HG03432 (cell line): ENCODE measurements around the gene PSMB5.
A peak's percentile ranks its signal among the peaks of the same experiment; 100 is the strongest.

Experiments
- ATAC-seq: cut with Tn5 transposase; IDR thresholded peaks from one replicate; pipeline ENCODE4 v1.9.1; 2021; ENCODE audit warnings: mild to moderate bottlenecking, moderate library complexity; ENCODE audit not compliant: unreplicated experiment

PSMB5 gene

GRCh38 chr14:22996768-22997654 lies 37.7 kb downstream of the PSMB5 start:
- ATAC-seq, result no peak

DNA sequence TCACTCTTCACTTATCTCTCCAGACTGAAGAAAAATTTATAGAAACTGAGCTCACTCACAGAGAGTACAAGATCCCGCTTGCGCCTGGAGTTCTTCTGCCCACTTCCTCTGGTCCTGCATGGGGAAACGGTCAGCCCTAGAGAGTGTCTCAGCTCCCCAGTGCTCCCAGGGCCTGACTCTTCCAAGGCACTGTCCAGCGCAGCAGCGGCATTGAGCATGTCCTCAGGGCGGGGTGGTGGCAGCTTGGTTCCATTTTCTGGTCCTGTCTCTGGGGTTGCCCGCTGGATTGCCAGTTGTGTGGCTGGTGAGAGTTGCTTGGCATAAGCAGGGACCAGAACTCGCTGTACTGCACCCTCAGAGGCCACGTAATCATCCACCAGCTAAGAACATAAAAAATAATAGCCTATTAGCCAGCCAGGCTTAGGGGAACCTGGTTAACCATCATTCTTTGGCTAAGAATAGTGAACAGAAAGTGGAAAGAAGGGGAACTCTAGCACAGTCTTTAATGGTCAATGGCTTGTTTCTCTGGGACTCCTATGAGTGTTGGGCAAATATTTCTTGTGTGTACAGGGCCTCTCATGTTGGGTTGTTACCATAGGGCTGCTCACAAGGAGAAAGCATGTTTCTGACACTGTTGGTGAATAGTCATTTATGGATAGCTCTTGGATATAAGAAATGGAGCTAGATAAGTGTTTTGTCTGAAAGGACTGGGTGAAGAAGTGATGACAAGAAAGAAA lies 38.6 kb downstream of the PSMB5 start:
- ATAC-seq, result no peak

GRCh38 chr14:22994762-22995275 lies 39.9 kb downstream of the PSMB5 start:
- peak; percentile 53 for ATAC-seq

- no peak for ATAC-seq
These were observed 41.2 kb downstream of the PSMB5 start for GRCh38 chr14:22993517-22993916.

- no peak for ATAC-seq
These were observed 42.8 kb downstream of the PSMB5 start for GRCh38 chr14:22991852-22992251.

- no peak for ATAC-seq
These were observed 47.4 kb downstream of the PSMB5 start for GRCh38 chr14:22987291-22987690.

GRCh38 chr14:22986508-22987054 lies 48.1 kb downstream of the PSMB5 start:
- no peak for ATAC-seq

DNA sequence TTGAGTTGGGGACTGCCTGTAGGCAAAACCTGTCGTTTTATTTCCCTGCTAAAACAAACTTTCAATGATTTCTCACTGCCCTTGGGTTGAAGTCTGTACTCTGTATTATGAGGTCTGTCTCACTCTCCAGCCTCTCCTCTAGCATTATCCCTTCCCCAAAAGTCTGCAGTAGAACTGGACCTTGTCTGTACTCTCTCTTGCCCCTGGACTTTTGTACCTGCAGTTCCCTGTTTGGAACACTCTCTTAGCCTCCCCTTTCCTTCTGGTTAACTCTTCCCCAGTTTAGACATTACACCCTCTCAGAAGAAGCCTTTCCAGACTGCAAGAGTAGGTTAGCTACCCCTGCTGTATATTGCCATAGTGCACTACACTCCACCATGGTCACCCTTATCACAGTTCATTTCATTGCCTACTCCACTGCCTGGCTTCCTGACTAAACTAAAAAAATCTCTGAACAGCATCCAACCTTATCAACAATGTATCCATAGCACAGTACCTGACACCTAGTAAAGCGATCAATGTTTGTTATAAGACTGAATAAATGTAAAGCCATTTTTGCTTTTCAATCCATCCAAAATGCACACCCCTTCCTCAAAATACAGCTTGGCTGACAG lies 48.7 kb downstream of the PSMB5 start:
- no peak for ATAC-seq

DNA sequence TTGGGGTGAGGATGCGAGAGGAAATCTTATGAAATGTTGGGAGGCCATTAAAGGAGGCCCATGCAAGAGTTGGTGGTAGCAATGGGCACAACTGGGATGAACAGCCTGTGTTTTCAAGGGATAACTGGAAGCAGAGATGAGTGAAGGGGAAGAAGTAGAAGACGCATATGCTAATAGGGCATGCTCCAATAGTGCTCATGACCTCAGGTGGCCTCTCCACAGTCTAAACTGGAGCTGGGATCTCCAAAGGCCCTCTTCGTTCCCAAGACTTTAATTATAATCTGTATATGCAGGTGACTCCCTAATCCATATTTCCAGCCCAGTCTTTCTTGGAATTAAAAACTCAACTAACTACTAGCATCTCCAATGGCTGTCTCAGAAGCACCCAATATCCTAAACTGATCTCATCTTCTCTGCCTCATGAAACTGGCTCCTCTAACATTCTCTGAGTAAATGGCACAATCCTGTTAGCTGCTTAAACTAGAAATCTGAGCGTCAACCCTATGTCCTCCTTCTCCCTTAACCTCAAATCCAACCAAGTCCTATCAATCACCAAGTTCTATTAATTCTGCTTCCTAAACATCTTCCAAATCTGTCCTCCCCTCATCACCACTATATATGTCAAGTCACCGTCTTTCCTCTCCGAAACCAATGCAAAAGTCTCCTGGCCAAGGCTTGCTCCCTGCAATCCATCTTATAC lies 49.6 kb downstream of the PSMB5 start:
- ATAC-seq, result no peak

- peak; percentile 54 for ATAC-seq
These were observed 52.0 kb downstream of the PSMB5 start, which contains the start of gene AJUBA for GRCh38 chr14:22982477-22983245. Gene AJUBA, minus strand, starts transcription at chr14:22982551. Its CDS starts 285 bp downstream, at chr14:22982266.

- ATAC-seq, result no peak
These were observed 52.7 kb downstream of the PSMB5 start for GRCh38 chr14:22981876-22982476.

GRCh38 chr14:22981090-22981875 lies 53.4 kb downstream of the PSMB5 start:
- no peak for ATAC-seq

DNA sequence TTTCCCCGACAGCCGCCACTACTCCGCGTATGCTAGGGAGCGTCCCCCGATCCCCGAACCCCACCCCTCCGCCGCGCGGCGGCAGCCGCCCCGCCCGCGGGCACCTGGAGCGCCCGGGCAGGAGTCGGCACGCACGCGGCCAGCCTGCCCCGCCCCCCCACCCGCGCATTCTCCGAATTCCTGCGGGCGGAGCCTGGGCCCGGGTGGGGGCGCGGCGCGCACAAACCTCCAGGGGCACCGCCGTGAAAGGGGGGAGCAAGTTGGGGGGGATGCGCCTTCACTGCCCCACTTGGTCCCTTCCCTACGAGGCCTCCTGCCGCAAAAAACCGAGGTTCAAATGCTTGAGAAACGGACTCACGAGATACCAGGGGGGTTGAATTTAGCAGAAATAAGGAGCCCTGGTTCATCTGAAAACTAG lies 54.0 kb downstream of the PSMB5 start:
- ATAC-seq, result no peak

- ATAC-seq, result no peak
These were observed 54.8 kb downstream of the PSMB5 start for GRCh38 chr14:22979748-22980392.

GRCh38 chr14:22978981-22979671 lies 55.6 kb downstream of the PSMB5 start:
- ATAC-seq, result no peak

- ATAC-seq, result no peak
These were observed 56.2 kb downstream of the PSMB5 start for GRCh38 chr14:22978487-22978837.

GRCh38 chr14:22977684-22978486 lies 56.8 kb downstream of the PSMB5 start:
- ATAC-seq, result no peak
